GM10266 (cell line): ENCODE data around the gene PLLP.

Experiments
- DNase-seq: peaks from one replicate; pipeline ENCODE4 v3.0.0; 2012; ENCODE audit errors: extremely low spot score
- CTCF ChIP-seq: IDR thresholded peaks from 2 replicates; pipeline ENCODE4 v1.5.1; 2012; ENCODE audit warnings: mild to moderate bottlenecking, low read depth; ENCODE audit not compliant: control insufficient read depth, insufficient read depth; ENCODE audit errors: missing control alignments

Gene PLLP

DNA sequence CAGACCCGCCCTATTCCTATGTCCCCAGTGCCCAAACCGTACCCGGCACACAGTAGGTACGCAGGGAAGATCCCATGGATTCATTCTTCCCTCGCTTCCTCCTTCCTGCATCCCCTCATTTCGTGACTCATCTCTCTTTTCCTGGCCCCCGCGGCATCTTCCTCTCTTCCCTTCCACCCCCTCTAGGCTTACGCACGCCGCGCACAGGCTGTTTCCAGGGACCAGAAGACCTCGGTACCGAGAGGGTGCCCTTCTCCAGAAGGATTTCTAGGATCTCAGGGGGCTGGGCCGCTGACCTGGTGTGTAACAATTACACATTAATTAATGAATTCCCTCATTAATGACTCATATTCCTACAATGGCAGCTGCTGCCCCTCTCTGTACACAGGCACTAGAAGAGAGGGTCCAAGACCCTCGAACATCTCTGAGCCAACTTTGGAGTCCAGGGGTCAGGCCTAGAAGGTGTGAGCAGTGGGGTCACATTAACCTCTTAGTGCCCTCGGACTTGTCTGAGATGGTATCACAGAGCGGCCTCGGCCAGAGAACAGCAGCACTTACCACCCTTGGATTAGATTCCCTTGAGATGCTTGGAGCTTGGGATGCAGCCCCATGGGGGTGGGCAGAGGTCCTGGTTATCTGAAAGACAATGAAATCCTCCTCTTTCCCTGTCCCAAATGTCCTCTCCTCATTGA is 16.8 kb upstream of the PLLP start:
- TF ChIP-seq CTCF = no peak
- DNase-seq = no peak

DNA sequence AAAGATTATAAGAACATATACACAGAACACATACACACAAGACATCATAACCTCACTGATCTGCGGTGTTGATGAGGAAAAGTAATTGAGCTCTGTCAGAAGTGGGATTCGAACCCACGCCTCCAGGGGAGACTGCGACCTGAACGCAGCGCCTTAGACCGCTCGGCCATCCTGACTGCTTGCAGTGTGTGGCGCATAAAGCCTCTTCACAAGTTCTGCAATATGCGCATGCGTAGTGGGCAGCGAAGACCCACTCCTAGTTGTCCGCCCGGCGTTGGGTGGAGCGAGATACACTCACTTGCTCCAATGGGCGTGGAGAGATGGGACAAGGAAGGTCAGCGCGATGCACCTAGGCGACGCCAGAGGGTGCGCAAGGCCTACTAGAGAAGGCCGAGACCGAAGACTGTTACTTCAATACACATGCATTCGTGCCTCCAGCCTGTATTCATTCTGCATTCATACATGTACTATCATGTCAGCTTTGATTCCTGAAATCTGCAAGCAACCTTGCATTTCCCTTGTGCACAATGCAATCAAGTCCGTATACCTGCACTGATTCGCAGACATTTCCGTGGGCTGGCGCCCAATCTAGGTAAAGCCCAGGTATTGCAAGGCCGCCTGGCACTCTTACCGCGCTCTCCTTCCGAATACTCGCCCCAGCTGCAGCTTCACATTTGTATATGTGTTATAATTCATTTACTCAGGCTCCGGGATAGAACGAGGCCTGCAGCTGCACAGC is 16.1 kb upstream of the PLLP start:
- peak; percentile 97 for TF ChIP-seq CTCF
- peak; percentile 92 for DNase-seq

GRCh38 chr16:57299719-57300386 is 15.4 kb upstream of the PLLP start:
- DNase-seq = peak; percentile 76
- TF ChIP-seq CTCF = no peak

- TF ChIP-seq CTCF = no peak
- peak; percentile 57 for DNase-seq
Observed at GRCh38 chr16:57299009-57299718, 14.7 kb upstream of the PLLP start.

- DNase-seq = no peak
- no peak for TF ChIP-seq CTCF
Observed at GRCh38 chr16:57297856-57298255, 13.4 kb upstream of the PLLP start.

GRCh38 chr16:57289391-57290257 is 5.2 kb upstream of the PLLP start:
- TF ChIP-seq CTCF = no peak
- no peak for DNase-seq
